ENCODE measurements around the gene XIRP2.
A peak's percentile ranks its signal among the peaks of the same experiment; 100 is the strongest.

The XIRP2 gene

DNA sequence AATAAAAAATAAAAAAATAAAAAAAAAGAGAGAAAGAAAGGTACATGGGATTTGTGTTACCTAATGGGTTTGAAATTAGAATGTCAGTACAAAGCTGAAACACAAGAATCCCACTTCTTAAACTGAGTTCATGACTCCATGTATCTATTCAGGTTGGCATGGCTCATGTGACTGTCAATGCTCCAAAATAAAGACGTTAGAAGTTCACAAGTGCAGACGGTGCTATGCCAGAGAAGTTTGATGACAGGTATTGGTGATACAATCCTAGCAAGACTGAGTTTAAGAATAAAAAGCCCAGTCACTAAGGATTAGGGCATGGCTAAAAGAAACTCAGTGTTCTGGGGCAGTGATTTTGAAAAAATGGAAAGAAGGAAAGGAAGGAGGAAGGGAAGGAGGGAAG, 254.3 kb downstream of the XIRP2 start:
- DNase-seq, result no peak

DNA sequence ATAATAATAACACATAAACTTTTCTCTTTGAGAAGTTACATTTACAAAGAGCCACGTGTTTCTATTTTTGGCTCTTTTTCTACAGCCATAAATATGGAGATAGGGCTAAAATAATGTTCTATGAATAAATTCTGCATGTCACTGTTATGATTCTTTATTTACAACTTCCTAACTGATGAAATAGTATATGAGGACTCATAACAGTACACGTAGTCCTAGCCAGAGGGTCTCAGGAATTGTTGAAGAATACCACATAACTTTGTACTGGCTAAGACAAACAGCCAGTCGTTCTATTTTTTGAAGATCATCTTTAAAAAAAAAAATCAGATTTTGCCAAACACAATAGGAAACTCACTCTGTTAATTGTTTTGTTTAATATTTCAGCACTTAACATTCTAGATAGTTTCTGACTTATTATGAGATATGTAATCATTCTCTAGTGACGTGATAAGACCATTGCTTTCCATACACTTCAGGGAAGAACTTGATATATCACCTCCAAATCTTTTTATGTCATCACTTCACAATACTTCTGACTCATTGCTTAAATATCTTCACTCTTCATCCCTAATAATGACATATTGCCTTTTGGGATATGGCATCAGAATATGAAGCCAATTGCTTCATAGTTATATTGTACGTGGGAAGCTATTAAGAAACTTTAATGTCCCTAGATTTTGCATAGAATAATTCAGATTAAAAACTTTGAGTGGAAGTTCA, 256.1 kb downstream of the XIRP2 start:
- DNase-seq, result no peak

DNA sequence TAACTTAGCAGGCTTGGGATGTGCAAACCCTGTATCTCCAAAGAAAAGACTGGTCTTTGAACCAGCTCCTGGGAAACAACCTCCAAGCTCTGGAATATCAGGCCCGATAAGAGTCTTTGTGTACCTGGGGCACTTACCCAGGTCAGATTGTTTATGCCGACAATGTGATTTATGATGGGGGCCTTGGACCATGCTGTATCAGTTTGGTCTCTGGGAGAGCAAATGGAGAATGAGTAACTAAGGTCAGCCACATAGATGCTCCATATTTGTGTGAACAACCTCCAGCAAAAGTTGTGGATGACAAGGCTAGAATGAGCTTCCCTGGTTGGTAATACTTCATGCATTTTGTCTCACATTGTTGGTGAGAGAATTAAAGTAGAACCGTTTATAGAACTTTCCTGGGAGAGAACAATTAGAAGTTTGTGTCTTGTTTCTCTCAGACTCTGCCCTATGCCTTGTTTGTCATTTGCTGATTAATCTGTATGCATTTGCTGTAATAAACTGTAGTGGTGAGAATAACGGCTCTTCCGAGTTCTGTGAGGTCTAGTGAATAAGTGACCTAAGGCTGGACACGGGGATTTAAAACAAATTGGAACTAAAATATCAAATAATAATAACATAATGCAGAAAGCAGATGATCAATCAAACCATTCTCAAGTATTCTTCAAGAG, 259.1 kb downstream of the XIRP2 start:
- DNase-seq, result no peak

DNA sequence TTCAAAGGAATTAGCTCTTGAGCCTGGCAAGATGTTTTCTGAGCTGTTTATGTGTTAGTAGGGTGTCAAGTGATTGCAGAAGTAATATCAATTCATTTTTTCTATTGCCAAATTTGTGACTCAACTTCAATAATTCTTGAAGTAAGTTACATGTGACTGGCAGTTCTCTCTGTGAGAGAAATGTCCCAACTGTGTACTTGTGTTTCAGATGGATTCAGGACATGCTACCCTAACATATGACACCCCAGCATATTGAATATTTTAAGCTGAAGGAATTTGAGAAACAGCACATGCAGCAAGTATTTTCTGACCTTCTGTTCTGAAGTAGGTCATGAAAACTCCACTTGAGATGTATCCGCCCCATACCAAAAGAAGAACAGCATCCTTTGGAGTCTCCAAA, 263.6 kb downstream of the XIRP2 start:
- no peak for DNase-seq

DNA sequence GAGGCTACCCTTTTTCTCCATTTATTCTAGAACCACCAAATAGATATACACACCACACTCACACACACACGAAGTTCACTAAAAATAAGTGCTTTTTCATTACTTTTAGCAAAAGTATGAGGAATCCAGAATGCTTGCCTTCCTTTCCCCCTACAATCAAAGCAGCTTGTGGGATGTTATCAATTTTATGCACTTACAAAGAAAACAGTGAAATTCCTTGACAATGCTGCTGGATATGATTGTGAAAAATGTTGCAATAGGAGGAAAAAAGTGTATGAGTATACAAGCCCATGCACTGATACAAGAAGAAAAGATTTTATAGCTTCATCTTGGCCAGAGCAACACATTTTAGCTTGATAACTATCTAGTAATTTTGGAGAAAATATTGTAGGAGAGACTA, 269.2 kb downstream of the XIRP2 start:
- DNase-seq, result no peak

DNA sequence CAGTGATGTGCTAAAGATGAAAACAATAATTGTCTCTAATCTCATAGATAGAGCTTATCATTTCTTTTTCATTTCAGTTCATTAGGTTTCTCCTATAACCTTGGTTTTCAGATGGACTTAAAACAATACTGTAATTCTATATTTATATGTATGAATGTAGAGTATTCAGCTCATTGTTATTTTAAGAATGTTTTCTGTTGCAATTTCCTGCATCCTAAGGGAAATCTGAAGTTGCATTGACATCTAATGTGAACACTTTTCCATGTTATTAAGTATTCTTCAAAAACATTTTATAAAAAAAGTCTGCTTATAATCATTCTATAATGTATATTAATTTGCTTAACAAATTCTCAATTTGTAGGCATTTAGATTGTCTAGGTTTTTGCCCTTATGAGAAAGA, 288.9 kb downstream of the XIRP2 start:
- no peak for DNase-seq

DNA sequence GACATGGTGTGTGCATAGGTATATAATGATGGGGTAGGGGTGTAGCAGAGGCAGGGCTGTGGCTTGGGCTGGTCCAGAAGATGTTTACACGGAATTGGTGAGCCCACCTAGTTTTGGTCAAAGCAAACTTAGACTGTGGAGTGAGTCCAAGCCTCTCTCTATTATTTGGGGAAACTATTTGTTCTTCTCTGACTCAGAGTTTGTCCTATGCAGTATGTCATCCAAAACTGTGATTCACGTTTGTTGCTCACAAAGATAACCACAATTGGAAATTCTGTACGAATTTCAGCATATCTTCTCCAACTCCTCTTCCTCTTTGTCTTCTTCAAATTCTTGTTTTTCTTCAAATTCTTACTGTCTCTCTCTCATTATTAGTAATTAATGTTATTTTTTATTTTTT, 292.9 kb downstream of the XIRP2 start:
- no peak for DNase-seq

DNA sequence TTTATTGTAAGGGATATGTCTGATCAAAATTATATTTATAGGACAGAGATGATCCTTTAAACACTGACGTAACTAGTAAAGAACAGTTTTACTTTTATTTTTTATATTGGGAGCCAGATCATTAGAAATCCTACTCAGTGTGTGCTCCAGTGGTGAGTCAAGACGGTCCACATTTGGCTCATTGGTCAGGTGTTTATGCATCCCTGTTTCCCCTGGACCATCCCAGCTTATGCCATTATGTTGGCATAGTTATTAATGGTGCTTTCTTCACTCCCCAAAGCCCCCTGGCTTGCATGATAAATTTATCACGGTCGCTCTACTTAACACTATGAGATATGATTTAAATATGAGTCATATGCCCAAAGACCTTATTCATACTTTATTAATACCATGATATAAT, 293.4 kb downstream of the XIRP2 start:
- no peak for DNase-seq

DNA sequence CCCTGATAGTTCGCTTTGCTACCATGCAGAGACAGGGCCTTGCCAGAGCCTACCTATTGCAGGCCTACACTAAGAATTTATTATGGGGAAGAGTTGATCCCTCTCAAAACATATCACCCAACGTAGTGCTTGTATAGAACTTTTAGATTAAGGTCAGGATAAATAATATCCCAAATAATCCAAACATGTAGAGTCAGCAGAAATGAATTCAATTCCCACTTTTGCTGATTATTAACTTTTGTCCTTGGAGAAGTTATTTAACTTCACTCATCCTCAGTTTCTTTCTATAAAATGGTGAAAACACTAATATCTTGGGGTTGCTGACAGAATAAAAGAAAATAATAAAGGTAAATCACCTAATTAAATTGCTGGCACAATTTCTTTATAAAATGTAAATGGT, 294.1 kb downstream of the XIRP2 start:
- no peak for DNase-seq

DNA sequence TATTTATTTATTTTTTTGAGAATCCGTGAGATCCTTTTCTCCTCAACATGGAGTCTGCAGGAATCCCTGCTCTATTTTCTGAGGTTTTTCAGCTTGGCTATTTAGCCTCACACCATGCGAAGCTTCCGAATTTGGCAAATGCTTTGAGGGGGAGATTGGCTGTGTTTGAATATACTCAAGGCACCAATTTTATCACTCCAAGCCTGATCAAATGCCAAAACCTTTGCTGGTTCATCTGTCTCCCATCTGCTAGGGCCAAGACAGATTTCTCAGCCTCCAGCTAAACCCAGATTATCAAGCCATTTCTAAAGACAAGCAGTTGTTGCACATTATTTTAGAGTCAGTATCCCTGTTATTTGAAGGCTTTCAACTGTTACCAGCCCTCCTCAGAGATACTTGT, 295.7 kb downstream of the XIRP2 start:
- no peak for DNase-seq

DNA sequence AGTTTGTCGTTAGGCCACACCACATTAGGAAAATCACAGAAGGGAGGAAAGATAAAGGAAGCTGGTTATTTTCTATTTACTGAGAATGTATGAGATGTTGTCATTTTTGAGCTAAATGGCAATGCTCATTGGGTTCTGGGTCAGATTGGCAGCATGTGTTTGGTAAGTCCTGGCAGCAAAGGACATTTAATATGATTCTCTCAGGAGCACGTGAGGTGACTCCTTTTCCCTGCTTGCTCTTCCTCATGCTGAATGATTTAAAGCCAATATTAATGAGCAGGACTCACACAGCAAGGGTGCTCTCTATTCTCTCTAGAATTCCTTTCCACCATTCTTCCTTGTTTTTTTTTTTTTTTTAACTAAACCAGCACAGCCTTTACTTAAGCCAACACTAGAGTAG, 298.2 kb downstream of the XIRP2 start:
- no peak for DNase-seq

DNA sequence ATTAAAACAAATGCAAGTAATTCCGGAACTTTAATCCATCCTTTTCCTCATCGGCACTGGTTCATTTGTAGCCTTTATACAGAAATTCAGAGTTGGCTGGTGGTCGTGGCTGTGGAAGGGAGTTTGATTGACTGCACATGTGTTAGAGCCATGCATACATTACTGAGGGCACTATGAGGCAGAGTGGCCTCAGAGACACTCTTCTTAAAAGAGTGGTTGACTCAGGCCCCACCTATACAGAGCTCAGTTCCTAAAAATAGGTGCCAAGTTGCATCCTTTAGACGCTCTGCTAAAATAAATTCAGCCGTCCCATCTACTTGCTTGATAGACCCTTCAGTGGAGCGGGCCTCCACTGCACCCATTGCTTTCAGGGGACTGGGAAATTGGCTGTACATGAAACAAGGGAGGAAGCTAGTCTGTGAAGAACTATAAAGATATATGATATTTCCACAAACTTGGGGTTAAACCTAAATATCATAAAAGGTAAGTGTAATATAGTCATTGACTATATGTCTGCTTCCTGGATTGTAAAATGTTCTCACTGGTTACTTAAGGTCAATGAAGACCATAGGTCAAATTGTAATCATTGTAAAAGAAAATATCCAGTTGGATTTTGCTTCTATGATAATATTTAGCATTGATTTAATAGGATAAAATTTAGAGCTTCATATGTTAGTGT, 298.9 kb downstream of the XIRP2 start:
- no peak for DNase-seq

DNA sequence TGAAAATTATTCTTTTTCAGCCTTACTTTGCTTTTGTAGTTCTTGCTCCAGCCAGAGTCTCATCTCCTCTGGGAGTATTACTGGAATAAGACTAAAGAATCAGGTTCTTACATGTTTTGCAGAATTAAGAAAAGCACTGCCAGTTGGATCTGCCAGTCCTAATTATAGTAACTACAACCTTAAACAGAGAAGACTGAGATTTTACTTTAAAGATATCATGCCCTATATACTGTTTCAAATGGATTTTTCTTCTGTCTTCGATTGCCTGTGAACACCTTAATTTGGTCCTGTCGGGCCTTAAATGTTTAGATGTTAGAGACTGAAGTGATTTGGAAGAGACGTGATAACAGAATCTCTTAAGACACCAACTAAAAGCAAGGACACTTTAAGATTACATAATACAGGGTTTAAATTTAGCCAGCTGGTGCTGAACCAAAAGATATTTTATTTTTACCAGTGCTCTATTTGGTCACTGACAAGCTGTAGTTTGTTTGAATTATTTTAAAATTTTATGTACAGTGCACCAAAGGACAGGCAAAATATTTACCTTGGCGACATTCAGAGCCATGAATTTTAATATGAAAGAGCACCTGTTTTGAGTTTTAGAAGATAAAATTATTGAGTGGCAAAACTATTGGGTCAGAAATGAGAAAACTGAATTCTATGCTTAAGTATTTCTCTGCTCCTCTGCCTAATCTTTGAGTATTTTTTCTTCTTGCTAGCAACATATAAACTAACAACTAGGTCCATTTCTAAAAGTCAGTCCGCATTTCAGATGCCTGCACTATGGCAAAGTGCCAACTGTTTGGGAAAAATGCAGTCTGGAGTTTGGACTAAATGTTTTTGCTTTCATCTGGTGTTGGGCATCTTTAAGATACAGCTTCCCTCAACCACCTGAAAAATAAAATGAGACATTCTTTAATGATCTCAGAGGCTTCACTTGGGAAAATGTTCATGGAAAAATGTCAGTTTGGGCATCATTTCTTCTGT, 300.0 kb downstream of the XIRP2 start:
- DNase-seq, result no peak

DNA sequence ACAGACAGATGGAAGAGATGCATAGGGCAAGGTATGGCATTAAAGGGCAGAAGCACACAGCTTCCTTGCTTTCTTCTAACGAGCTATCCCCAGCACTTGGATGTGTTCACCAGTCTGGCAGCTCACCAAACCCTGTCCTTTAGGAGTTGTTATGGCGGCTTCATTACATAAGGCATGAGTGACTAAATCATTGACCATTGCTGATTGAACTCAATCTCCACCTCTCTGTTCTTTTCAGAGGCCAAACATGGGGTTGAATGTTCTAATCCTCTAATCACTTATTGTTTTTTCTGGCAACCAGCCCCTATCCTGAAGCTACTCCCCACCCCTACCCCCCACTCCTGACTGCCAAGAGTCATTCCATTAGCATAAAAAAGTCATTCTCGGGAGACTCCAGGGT, 301.8 kb downstream of the XIRP2 start:
- no peak for DNase-seq

DNA sequence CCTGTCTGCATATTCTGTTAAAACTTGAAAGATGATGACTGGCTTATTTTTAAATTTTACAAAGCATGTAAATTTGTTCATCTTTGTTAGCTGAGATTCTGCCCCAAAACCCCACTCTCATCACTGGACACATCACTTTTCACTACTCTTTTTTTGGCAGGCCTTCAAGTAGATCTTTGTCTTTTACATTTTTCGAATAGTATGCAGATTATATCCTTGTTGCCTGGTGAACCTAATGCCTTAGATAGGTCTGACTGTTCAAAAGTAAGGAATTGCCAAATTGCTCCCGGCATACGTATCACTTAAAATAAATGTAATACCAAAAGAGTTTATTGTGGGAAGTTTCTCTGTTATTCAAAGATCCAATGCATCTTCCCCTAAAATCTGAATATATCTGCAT, 303.3 kb downstream of the XIRP2 start:
- DNase-seq, result no peak

DNA sequence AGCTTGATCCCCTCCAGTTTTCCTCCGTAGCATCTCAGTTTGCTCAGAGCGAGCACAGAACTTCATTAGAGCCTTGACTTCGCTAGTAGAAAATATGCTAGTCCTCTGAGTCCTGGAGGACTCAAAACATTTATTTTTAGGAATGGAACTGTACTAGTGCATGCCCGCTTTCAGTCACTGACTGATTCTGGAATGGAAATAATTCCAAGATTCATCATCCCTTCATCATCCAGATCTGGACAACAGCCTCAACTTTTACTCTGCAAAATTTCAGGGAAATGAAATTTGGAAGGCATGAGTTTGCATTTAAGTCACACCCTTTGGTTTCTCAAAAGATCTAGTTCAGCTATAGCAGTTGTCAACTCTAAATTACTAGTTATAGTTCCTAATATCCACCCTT, 304.6 kb downstream of the XIRP2 start:
- no peak for DNase-seq

DNA sequence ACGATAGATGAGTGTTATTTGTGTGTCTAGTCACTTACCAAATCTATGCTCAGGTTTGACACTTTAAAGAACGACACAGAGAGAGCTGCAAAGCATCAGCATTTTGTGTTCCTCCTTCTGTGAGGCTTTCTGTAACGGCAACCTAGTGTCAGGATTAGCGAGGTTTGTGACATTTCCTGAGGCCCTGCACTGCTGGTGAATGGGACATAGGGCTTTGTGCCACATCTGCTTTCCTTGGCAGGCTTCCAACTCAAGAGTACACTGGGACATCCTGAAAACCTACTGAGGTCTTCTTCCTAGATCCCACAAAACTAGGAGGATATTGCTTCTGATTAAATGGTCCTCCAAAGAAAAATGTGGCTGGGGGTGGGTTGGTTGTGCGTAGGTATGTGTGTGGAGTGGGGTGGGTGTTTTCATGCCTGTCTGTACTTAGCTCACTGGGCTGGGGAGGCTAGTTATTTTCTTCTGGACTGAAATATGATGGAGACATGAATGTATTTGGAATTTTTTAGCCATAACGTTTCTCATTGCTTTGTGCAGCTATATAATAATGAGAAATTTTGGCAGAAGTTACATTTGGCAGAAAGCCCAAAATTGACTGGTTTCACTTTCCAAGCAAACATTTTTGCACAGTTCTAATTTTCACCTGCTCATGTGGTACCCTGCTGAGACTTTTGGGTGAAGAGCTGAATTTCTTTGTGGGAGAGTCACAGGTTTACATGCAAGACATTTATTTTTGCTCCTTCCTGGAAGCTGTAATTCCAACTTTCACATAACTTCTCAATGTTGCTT, 308.4 kb downstream of the XIRP2 start:
- DNase-seq, result no peak

DNA sequence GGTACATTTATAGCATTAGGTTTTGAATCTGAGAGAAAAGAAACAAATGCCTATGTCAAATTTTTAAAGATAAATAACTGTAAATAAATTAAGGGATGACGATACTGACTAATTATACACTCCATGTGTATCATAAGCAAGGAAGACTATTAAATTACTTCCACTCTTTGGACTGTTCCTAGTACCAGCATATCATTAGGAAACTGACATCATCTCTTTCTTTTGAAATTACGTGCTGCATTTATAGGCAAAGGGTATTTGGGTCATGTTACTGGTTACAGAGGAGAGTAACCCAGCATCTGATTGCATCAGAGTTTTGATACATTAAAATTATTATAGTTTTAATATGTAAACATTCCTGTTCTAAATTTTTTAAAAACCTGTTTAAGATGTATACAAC, 309.7 kb downstream of the XIRP2 start:
- no peak for DNase-seq

DNA sequence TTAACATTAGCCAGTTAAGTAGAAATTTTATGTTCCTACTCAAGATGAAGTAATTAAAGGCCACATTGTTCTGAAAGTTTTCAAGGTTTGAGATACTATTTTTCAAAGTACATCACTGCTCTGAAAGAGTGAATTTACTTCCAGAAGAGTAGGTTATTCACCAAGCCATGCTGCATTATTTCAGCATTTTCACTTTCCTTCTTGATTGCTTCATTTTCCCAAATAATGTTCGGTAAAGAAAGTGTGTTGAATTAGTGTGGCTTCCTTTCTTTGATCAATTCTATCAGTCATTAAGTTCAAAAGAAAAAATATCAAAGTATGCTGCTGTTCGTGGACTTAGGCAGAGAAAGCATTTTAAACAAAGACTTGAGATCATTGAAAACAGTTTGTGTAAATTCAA, 310.3 kb downstream of the XIRP2 start:
- no peak for DNase-seq

DNA sequence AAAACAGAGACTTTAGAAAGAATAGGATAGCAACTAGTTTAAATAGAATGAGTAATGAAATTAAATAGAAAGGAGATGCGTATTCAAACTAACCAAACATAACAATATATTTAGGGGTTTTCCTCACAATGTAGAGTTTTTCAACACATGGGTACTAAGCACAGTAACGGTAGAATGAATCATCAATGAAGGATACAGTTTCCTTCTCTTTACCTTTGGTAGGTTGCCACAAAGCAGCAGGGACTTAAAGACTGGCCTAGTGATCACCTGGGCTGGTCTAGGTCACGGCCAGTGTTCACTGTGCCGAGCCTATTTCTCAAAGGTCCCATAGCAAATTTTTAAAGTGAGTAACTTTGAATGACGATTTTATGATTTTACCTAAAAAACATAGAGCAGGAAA, 311.7 kb downstream of the XIRP2 start:
- no peak for DNase-seq

DNA sequence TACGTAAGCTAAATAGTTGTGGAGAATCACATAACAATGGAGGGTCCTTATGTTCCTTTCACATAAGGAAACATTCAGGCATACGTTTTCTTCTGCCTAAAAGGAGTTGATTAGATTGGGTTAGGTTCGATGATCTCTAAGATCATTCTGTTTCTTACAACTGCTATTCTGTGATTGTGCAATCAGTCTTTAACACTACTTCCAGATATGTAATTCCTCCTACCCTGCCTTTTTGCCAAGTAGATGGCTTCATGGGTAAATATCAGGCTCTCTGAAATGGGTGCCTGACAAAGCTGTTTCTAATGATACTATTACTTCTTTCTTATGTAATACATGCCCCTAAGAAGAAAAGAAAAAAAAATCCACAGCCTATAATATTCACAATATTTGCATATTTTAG, 321.5 kb downstream of the XIRP2 start:
- DNase-seq, result no peak

DNA sequence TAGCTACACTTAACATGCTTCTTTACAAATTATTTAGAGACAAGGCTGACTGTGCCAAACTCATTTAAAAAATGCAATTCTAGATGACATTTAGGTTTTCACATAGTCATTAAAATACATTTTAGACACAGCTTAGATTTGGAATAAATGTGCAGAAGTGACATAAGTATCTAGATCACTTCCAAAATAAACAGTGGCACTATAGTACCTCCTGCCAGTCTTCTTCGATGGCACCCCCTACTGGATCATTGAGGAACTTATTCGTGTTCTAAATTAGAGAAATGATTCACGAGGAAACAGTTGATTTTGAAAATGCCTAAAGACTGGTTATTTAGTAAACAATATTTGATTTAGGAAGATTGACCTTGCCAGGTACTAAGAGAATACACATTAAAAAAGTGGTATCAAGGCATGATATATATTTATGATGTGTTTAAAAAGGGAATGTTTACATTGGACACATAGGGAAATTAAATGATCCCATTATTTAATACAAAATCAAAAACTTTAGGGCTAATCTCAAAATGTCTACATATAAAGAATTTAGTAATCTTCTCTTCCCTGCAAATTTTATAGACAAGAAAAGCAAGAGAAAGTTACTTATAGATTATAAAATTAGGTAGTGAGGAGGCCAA, 323.9 kb downstream of the XIRP2 start:
- peak; percentile 29 for DNase-seq
